Limb (tissue), 2 donors: ENCODE data around the gene CHI3L1.
A peak's percentile ranks its signal among the peaks of the same experiment; 100 is the strongest.

Experiments
- DNase-seq, 2 donors: peaks; one replicate each; pipeline ENCODE4 v3.0.0-alpha.2; 2016; ENCODE audit errors: extremely low spot score in 2 of 2

Gene CHI3L1

GRCh38 chr1:203206129-203206687 is 19.7 kb upstream of the CHI3L1 start:
- DNase-seq = peak; percentile 24 to 60

- no peak for DNase-seq
Observed at GRCh38 chr1:203204756-203205155, 18.3 kb upstream of the CHI3L1 start.

- DNase-seq = no peak
Observed at GRCh38 chr1:203202431-203203245, 16.1 kb upstream of the CHI3L1 start.

GRCh38 chr1:203201516-203202205 is 15.2 kb upstream of the CHI3L1 start:
- DNase-seq = no peak

- no peak for DNase-seq
Observed at GRCh38 chr1:203200916-203201315, 14.4 kb upstream of the CHI3L1 start.

GRCh38 chr1:203199816-203200571 is 13.5 kb upstream of the CHI3L1 start:
- DNase-seq = no peak

- no peak for DNase-seq
Observed at GRCh38 chr1:203199481-203199815, 12.9 kb upstream of the CHI3L1 start.

- DNase-seq = no peak
Observed at GRCh38 chr1:203199002-203199401, 12.5 kb upstream of the CHI3L1 start.

GRCh38 chr1:203197625-203198024 is 11.1 kb upstream of the CHI3L1 start:
- DNase-seq = peak in 1 of 2 donors; percentile 14

GRCh38 chr1:203196371-203196770 is 9.9 kb upstream of the CHI3L1 start:
- DNase-seq = no peak

GRCh38 chr1:203190949-203191348 is 4.4 kb upstream of the CHI3L1 start:
- DNase-seq = no peak

- DNase-seq = peak in 1 of 2 donors; percentile 9
Observed at GRCh38 chr1:203189951-203190352, 3.4 kb upstream of the CHI3L1 start.

GRCh38 chr1:203188686-203189232 is 2.3 kb upstream of the CHI3L1 start:
- DNase-seq = no peak

GRCh38 chr1:203187689-203188264 is 1.3 kb upstream of the CHI3L1 start:
- no peak for DNase-seq

- no peak for DNase-seq
Observed at GRCh38 chr1:203187304-203187685, 791 bp upstream of the CHI3L1 start.

- no peak for DNase-seq
Observed at GRCh38 chr1:203186091-203186445, 436 bp downstream of the CHI3L1 start.

GRCh38 chr1:203185585-203185984 is 919 bp downstream of the CHI3L1 start:
- DNase-seq = no peak

GRCh38 chr1:203185061-203185461 is 1.4 kb downstream of the CHI3L1 start:
- no peak for DNase-seq

- no peak for DNase-seq
Observed at GRCh38 chr1:203184467-203184866, 2.0 kb downstream of the CHI3L1 start.

- no peak for DNase-seq
Observed at GRCh38 chr1:203183828-203184227, 2.7 kb downstream of the CHI3L1 start.

GRCh38 chr1:203182387-203182953 is 4.0 kb downstream of the CHI3L1 start:
- DNase-seq = no peak
